GM04503 (cell line): Measurements from ENCODE around the gene TGFBR3L.
A peak's percentile ranks its signal among the peaks of the same experiment; 100 is the strongest.

ENCODE experiments used
- DNase-seq: peaks from one replicate; pipeline ENCODE4 v3.0.0-alpha.2; 2012; ENCODE audit warnings: low read depth

The TGFBR3L gene

DNA sequence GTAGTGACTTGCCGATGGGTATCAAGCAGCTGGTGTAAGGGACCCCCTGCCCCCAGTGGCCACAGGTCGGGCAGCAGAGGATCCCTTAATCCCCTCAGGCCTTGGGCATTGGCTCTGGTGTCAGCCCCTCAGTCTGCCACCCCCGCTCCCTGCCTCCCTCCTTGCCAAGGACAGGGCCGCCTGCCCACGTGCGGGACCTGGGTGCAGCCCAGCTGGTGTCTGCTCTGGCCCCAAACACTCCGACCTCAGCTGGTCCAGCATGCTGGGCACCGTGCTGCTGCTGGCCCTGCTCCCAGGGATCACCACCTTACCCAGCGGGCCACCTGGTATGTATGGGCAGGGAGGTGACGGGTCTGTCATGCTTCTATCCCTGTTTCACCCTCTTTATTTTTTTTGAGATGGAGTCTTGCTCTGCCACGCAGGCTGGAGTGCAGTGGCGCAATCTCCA is at the start of gene TGFBR3L:
Gene TGFBR3L, plus strand, starts transcription at position 233 of the 448 bp plus-strand sequence.
- DNase-seq = no peak

DNA sequence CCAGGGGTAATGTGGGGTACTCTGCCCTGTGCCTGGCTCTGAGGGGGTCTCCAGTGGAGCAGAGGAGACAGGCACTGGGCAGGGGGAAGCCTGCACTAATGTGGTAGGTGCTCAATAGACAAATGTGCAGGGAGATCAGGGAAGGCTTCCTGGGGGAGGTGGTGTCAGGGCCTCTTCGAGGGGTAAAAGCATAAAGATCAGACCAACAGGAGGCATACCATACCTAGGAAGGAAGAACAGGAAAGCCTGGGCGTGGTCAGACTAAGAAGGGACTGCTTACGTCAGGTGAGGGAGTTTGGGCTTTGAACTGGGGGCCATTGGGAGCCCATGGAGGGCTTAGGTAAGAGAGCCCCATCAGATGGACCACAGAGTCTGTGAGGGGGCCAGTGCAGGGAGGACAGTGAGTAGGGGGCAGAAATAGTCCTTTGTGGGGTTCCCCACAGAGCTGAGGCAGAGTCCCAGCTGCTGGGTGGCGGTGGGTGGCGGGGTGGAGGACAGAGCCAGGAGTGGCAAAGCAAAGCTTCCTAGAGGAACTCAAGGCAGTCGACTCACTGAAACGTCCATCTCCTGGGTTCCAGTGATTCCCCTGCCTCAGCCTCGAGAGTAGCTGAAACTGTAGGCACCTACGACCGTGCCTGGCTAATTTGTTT is 49.2 kb upstream of the TGFBR3L start:
- no peak for DNase-seq

DNA sequence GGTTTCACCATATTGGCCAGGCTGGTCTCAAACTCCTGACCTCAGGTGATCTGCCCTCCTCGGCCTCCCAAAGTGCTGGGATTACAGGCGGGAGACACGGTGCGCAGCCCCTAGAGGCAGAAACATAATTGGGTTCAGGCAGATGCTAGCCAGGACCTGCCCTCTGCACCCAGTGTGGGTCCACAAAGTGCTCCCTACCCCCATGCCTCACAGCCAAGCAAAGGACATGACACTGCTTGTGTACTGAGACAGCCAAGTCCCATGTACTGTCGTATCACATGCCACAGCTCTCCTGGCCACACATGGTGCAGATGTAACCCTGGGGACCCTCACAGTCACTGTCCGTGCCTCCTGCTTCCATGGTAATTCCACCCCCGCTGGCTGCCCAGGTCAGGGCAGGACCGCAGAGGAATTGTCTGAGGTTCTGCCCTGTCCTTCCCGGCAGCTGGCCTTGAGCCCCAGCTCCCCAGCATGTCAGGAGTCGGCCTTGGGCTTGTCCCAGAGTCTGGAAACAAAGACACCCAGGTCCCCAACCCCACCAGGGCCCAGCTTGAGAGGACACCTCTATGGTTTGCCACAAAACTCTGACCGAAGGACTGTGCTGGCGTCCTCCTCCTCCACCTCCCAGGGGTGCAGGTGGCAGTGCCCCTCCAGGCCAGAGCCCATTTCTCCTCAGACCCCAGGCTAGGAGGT is 48.1 kb upstream of the TGFBR3L start:
- DNase-seq = no peak

DNA sequence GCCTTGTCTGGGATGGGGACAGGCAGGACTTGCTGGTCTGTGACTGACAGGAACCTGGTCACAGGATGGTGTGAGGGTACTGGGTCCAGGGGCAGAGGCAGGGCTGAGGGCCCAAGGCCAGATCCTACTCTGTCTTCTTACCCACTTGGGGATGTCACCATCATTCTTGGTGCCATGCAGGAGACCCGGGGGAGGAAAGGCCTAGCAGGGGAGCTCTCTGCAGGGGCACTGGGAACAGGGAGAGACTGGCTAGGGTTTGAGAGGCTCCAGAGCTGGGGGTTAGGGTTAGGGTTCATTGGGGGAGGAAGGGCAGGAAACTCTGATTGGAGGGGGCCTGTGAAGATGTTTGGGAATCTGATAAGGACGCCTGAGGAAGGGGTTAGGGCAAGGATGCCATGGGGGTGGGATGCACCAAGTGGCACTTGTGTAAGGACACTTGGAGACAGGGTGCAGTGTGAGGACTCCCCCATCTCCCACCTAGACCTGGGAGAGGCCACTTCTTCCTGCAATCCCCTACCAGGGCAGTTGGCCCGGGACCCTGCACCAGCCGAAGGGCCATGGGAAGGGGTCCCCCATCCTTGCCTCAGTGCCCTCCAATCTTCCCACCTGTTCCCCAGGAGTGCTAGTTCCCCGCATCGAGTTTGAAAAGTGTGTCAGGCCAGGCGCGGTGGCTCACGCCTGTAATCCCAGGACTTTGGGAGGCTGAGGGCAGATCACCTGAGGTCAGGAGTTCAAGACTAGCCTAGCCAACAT is 47.4 kb upstream of the TGFBR3L start:
- DNase-seq = no peak

DNA sequence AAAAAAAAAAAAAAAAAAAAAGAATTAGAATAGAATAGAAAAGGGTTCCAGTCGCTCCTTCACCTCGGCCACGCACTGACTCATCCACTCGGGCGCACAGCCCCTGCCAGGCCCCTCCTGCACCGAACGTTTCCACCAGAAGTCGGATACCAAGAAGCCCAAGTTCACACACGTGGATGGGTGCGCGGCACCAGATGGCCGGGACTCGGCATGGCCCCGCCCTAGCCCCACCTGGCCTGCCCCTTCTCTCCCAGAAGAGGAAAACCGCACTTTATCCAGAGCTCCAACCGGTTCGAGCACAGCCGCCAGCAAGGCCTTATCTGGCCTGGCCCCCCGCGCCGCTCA is 46.3 kb upstream of the TGFBR3L start:
- no peak for DNase-seq

DNA sequence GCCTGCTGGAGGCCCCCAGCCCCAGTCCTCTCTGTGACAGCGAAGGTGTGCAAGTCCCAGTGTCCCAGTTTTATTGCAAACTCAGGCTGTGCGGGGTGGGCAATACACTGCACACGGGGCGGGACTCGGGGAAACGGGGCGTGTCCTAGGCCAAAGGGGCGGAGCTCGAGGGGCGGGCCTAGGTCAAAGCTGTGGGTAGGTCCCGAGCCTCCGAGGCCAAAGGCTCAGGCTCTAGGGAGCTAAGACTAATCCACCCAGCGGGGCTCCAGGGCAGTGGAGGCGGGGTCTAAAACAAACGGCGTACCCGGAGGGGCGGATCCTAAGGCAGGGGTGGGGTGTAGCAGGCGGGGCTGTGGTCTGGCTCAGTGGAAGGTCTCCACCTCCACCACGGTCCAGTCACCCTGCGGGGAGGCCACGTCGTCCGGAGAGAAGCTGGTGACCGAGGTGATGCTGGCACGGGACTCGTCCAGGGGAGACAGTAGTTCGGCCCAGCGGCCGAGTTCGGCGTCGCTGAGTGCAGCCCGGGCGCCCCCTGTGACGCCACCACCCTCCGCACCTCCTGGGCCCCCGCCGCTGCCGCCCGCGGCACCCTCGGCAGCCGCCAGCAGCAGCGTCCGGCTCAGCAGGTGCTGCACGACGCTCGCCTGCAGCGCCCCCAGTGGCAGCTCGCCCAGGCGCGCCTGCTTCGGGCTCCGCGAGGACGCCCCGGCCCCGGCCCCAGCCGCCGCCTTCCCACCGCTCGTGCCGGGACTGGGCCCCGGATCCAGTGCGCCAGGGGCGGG is 45.8 kb upstream of the TGFBR3L start:
- DNase-seq = no peak

DNA sequence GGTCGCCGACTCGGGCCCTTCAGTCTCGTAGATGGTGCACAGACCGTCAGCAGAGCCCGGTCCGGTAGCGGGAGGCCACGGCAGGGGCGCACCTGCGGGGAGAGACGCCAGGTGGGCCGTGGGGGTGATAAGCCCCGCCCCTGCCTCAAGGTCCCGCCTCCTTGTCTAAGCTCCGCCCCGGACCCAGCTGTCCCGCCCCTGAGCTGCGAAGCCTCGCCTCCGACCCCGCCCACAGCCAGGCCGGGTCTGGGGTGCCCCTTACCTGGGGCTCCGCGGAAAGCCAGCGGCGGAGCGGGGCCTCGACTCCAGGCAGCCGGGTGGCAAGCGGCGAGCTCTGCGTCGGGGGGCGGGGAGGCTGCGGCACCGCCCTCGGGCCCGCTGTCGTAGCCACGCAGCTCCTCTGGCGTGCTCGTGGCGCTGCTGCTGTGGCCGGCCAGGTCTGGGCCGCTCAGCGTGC is 45.1 kb upstream of the TGFBR3L start:
- no peak for DNase-seq

DNA sequence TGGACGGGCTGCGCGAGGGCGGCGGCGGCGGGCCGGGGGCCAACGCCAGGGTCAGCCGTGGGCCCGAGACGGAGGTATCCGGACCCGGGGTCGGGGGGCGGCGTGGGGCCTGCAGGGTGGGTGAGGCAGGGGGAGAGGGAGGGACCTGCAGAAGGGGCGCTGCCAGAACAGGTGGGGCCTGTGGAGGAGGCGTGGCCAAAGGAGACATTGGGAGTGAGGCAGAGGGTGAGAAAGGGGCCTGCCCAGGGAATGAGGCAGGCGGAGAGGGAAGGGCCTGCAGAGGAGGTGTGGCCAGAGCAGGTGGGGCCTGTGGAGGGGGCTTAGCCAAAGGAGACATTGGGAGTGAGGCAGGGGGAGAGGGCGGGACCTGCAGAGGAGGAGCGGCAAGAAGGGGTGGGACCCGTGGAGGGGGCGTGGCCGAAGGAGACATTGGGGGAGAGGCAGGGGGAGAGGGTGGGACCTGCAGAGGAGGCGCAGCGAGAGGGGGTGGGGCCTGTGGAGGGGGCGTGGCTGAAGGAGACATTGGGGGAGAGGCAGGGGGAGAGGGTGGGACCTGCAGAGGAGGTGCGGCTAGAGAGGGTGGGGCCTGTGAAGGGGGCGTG is 44.6 kb upstream of the TGFBR3L start:
- DNase-seq = no peak

DNA sequence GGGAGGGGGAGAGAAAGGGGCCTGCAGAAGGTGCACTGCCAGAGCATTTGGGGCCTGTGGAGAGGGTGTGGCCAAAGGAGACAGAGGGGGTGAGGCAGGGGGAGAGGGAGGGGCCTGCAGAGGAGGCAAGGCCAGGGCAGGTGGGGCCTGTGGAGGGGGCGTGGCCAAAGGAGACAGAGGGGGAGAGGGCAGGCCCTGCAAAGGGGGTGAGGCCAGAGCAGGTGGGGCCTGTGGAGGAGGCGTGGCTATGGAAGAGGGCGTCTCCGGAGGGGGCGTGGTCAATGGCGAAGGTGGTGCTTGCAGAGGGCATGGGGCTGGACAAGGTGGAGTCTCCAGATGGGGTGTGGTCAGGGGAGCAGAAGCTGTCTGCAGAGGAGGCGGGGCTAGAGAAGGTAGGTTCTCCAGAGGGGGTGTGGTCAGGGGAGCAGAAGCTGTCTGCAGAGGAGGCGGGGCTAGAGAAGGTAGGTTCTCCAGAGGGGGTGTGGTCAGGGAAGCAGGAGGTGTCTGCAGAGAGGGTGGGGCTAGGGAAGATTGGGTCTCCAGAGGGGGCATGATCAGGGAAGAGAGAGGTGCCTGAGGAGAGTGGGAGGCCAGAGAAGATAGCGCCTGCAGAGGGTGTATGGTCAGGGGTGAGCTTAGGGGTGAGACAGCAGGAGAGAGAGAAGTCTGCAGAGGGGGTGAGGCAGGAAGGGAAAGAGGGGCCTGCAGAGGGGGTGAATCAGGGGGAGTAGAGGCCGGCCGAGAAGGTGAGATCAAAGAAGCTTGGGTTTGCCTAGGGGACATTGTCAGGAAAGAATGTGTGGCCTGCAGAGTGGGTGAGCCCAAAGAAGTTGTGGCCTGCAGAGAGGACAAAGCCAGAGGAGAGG is 43.8 kb upstream of the TGFBR3L start:
- no peak for DNase-seq

DNA sequence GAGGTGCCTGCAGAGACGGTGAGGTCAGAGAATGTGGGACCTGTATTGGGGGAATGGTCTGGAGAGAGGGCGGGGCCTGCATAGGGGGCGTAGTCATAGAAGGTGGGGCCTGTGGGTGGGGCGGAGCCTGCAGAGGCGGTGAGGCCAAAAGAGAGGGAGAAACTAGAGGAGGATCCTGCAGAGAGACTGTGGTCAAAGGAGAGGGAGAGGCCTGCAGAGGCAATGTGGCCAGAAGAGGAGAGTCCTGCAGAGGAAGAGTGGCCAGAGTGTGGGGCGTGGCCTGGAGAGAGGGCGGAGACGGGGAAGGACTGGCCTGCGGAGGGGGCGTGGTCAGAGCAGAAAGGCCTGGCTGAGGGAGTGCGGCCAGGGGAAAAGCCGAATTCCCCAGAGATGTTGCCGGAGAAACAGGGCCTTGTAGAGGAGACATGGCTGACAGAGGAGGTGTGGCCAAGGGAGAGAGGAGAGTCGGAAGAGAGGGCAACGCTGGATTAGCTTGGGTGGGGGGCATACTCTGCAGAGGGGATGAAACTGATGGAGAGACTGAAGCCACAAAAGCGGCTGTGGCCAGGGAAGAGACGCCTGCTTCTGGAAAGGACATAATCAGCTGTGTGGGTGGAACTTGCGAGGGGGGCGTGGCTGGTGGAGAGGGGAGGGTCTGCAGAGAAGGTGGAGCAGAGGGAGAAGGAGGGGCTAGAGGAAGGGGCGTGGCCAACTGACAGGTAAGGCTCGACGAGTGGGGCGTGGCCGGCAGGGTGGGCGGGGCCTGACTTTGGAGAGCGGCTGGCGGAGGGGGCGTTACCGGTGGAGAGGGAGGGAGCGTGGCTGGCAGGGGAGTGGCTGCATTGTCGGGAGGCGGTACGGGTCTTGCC is 43.0 kb upstream of the TGFBR3L start:
- DNase-seq = peak; percentile 62

DNA sequence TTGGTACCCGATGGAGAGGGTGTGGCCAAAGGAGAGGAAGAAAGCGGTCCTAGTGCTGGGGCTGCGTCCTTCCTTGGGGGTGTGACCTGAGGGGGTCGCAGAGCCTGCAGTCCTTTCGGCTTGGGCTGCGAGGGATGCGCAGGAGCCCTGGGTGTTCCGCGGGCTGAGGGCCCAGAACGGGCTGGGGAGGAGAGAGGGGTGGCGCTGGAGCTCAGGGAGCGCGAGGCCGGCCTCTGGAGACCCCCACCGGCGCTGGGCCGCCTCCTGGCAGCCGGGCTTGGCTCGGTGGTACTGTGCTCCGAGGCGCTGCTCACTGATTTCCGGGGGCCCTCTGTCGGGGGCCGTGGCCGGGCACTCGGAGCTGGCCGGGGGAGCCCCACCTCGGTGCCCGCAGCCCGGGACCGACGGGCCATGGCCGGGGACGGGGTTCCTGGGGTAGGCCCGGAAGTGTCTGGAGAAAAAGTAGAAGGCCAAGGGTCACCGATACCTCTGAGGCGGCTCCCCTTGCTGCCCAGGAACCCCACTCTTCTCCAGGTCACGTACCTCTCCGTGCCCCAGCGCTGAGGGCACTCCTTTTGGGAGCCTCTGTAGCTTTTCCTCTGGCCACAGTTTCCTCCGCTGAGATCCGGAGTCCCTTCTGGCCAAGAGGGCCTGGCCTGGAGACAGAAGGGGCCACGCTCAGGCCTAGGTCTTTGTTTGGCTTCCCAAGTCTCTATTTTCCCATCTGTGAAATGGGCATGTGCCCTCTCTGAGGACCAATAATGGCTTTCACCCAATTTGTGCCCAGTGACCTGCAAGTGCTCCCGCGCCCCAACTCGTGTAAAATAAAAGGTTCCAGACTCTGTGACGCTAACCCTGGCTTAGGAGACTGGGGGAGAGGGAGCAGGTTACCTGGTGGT is 42.1 kb upstream of the TGFBR3L start:
- DNase-seq = no peak

DNA sequence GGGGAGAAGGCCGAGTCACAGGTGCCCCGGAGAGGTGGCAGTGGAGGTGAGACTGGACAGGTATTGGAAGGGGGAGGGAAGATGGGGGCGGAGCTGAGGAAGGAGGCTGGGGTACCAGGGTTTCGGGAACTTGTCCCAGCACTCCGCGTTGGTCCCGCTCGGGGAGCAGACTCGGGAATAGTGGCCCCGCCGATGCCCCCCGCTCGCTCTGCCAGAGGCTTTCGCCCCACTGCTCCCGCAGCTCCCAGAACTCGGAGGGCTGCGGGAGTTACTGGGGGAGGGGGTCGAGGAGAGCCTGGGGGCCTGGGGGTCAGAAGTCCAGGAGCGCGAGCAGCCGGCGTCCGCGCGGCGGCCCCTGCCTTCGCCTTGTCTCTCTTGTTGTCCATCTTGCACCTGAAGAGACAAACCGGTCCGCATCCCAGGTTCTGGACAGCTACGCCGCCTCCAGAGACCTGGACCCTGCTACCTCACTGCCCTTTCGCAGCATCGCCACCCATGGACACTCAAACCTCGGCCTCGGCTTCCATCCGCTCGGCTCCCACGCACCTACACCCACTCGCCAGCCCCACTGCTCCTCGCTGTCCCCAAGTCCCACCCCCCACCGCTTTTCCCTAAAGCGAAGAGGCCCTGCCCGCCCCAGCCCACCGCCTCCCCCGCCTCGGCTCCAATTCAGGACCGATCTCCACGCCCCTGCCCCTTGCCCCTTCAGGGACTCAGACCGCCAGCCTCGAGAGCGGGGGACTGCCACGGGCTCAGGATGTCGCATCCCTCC is 41.1 kb upstream of the TGFBR3L start:
- no peak for DNase-seq

DNA sequence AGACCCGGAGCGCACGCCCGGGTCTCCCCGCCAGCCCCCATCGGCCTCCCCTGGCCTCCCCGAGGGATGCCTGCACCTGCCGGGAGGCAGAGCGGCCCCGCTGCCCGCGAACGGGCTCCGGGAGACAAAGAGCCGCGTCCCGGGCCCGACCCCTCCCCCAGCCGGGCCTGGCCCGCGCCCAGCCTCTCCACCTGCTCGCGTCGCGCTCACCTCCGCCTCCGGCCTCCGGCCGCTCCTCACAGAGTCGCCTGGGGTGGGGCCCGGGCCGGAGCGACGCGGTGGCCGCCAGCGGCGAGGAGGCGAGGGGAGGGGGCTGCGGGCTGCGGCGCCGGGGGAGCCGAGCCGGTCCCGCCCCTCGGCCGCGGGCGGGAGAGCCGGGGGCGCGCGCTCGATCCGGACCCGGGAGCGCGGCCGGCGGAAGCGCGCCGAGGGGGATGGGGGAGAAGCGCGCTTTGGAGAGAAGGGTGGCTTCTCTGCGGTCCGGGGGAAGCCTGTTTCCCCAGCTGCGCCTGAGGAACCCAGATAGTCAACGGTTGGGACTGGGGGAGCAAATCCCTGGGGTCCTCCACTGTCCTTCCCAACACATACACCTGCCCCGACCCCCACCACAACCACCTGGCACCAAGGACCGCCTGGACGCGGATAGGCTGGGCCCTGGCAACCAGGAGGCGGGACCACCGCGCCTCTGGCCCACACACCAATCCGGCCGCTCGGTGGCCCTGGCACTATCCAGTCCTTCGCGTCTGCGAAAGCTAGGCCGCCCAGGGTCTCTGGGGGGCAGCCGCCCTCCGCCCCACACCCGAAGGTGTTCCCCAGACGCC is 40.3 kb upstream of the TGFBR3L start, which contains the start of gene PRR36:
Gene PRR36, minus strand, starts transcription at position 315 of the 821 bp plus-strand sequence. CDS start 701 bp downstream, outside the sequence.
- DNase-seq = no peak

DNA sequence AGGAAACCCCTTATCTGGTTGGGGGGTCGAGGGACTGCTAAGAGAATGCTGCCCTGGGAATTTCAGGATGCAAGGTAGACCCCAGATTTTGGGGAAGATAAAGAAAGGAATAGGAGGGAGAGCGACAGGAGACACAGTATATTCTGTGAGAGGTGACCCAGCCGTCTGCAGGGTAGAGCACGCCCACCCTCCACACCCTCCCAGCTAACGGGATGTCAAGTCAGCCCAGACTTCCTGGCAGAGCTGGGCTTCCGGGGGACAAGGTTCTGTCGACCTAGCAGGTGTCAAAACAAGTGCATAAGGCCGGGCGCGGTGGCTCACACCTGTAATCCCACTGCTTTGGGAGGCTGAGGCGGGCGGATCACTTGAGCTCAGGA is 39.7 kb upstream of the TGFBR3L start:
- DNase-seq = no peak

DNA sequence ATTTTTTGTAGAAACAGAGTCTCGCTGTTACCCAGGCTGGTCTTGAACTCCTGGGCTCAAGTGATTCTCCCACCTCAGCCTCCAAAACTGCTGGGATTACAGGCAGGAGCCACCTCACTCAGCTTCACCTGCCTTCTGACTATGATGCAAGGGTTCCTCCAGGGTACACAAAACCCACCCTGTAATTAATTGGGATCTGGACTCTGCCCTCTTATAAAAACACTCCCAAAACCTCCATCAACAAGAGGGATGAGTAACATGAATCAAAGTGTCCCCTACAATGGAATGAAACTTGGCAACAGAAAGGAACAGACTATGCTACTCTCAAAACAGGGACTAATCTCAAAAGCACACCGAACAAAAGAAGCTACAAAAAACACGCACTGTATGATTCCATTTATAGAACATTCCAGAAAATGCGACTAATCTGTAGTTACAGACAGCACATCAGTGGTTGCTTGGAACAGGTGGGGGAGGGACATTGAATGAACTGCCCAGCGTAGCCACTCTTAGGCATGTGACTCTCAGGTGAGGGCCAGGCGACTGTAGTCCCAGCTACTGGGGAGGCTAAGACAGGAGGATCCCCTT is 37.3 kb upstream of the TGFBR3L start:
- DNase-seq = no peak

DNA sequence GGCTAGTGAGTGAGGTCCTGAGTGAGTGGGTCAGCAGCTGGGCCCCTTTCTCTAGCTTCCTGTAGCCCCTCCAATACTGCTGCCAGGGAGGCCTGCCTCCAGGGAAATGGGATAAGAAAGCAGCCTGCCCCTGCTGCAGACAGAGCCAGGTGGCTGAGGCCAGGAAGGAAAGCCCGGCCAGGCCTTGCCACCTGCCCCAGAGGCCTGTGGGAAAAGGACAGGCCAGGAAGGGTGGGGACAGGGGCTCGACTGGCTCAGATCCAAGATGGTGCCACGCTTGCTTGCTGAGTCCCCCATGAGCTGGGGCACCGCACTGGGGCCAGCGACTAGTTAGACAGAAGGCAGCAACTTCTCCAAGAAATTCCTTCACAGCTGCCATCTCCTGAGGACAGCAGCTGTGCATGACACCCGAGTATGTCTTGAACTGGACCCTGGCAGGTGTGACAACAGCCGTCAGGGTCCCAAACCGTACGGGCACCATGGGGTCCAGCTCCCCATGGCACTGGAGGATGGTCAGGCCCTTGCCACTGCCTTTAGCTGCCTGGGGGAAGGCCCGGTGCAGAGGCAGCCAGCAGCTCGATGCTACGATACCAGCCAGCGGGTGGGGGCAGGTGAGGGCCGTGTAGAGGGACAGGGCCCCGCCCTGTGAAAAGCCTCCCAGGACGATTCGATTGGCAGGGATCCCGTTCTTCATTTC is 35.4 kb upstream of the TGFBR3L start:
- DNase-seq = no peak
